HG02798 (cell line): Measurements from ENCODE around the gene SOCS3.
"Not testable (repeated sequence)": the region's sequence is repeated elsewhere in the genome, so short reads cannot be mapped to it uniquely, and the experiment has no call there.

Experiments used
- ATAC-seq: cut with Tn5 transposase; IDR thresholded peaks from one replicate; pipeline ENCODE4 v1.9.1; 2021; ENCODE audit warnings: mild to moderate bottlenecking; ENCODE audit not compliant: unreplicated experiment, poor library complexity

SOCS3 gene

GRCh38 chr17:78335209-78335608, 24.7 kb downstream of the SOCS3 start:
- ATAC-seq: no peak

- no peak for ATAC-seq
Measured at GRCh38 chr17:78332991-78333390, 26.9 kb downstream of the SOCS3 start.

GRCh38 chr17:78331355-78331754, 28.5 kb downstream of the SOCS3 start:
- not testable (repeated sequence) for ATAC-seq

- no peak for ATAC-seq
Measured at GRCh38 chr17:78330570-78331224, 29.2 kb downstream of the SOCS3 start.

- no peak for ATAC-seq
Measured at GRCh38 chr17:78329263-78330059, 30.4 kb downstream of the SOCS3 start.

GRCh38 chr17:78327880-78328279, 32.0 kb downstream of the SOCS3 start:
- ATAC-seq: no peak

GRCh38 chr17:78325076-78325687, 34.7 kb downstream of the SOCS3 start:
- no peak for ATAC-seq

- ATAC-seq: no peak
Measured at GRCh38 chr17:78324391-78325075, 35.3 kb downstream of the SOCS3 start.

GRCh38 chr17:78323826-78324390, 36.0 kb downstream of the SOCS3 start:
- no peak for ATAC-seq

- ATAC-seq: no peak
Measured at GRCh38 chr17:78322858-78323455, 36.9 kb downstream of the SOCS3 start.

- ATAC-seq: no peak
Measured at GRCh38 chr17:78322327-78322857, 37.5 kb downstream of the SOCS3 start.

GRCh38 chr17:78318843-78319242, 41.0 kb downstream of the SOCS3 start:
- no peak for ATAC-seq

GRCh38 chr17:78318407-78318806, 41.5 kb downstream of the SOCS3 start:
- ATAC-seq: no peak

- no peak for ATAC-seq
Measured at GRCh38 chr17:78317794-78318400, 42.0 kb downstream of the SOCS3 start.

GRCh38 chr17:78316867-78317789, 42.7 kb downstream of the SOCS3 start:
- ATAC-seq: no peak

- ATAC-seq: no peak
Measured at GRCh38 chr17:78316115-78316866, 43.6 kb downstream of the SOCS3 start.

- ATAC-seq: no peak
Measured at GRCh38 chr17:78315355-78316114, 44.3 kb downstream of the SOCS3 start.
